OCI-LY1 (cell line): ENCODE data around the gene POLR2H.
A peak's percentile ranks its signal among the peaks of the same experiment; 100 is the strongest.

Experiments
- H2AFZ ChIP-seq: fragments of 200-600 bp; sonication (generic), shearing (Covaris generic); 2 replicates; pipeline ENCODE4 v1.6.0; 2014; ENCODE audit warnings: antibody characterized with exemption, mild to moderate bottlenecking, low read length
- H3F3A ChIP-seq: fragments of 200-600 bp; sonication (generic), shearing (Covaris generic); 2 replicates; pipeline ENCODE4 v1.6.0; 2014; ENCODE audit warnings: mild to moderate bottlenecking, antibody characterized with exemption, low read length, moderate library complexity; ENCODE audit not compliant: insufficient read depth
- H3K27ac ChIP-seq: fragments of 200-600 bp; sonication (generic); 2 replicates; pipeline ENCODE4 v1.5.1; 2014; ENCODE audit warnings: low read length, mixed run types, mild to moderate bottlenecking, low read depth; ENCODE audit not compliant: poor library complexity, severe bottlenecking
- H3K27me3 ChIP-seq: fragments of 200-600 bp; sonication (generic); 2 replicates; pipeline ENCODE4 v1.6.0; 2014; ENCODE audit warnings: antibody characterized with exemption, mild to moderate bottlenecking, low read length, moderate library complexity; ENCODE audit not compliant: insufficient read depth
- H3K36me3 ChIP-seq: fragments of 200-600 bp; sonication (generic); 2 replicates; pipeline ENCODE4 v1.6.1; 2014; ENCODE audit warnings: mild to moderate bottlenecking, antibody characterized with exemption, low read length, moderate library complexity, mixed read lengths; ENCODE audit not compliant: insufficient read depth
- H3K4me1 ChIP-seq: fragments of 200-600 bp; sonication (generic); 2 replicates; pipeline ENCODE4 v1.5.1; 2014; ENCODE audit warnings: mild to moderate bottlenecking, low read length, moderate library complexity; ENCODE audit not compliant: insufficient read depth, severe bottlenecking
- H3K4me2 ChIP-seq: fragments of 200-600 bp; sonication (generic), shearing (Covaris generic); 2 replicates; pipeline ENCODE4 v1.6.1; 2014; ENCODE audit warnings: low read length
- H3K4me3 ChIP-seq: fragments of 200-600 bp; sonication (generic); 2 replicates; pipeline ENCODE4 v1.5.1; 2014; ENCODE audit warnings: low read length, low read depth, mild to moderate bottlenecking, mixed read lengths; ENCODE audit not compliant: poor library complexity, severe bottlenecking
- H3K79me2 ChIP-seq: fragments of 200-600 bp; shearing (Covaris generic); 2 replicates; pipeline ENCODE4 v1.6.1; 2016; ENCODE audit warnings: mixed run types, low read length, mixed read lengths; ENCODE audit not compliant: insufficient read depth
- H3K9ac ChIP-seq: fragments of 200-600 bp; sonication (generic), shearing (Covaris generic); 2 replicates; pipeline ENCODE4 v1.6.1; 2014; ENCODE audit warnings: mild to moderate bottlenecking, low read length, mixed read lengths
- H3K9me2 ChIP-seq: fragments of 200-600 bp; sonication (generic), shearing (Covaris generic); 2 replicates; pipeline ENCODE4 v1.6.1; 2014; ENCODE audit warnings: low read depth, mild to moderate bottlenecking, low read length, mixed read lengths
- H3K9me3 ChIP-seq: fragments of 200-600 bp; shearing (Covaris generic); 2 replicates; pipeline ENCODE4 v1.6.1; 2014; ENCODE audit warnings: low read length, mixed read lengths
- H4K20me1 ChIP-seq: fragments of 200-600 bp; sonication (generic), shearing (Covaris generic); 2 replicates; pipeline ENCODE4 v1.6.0; 2016; ENCODE audit warnings: mild to moderate bottlenecking, low read length; ENCODE audit not compliant: insufficient read depth
- EZH2 ChIP-seq: fragments of 200-600 bp; sonication (generic), shearing (Covaris generic); IDR thresholded peaks from 2 replicates; pipeline ENCODE4 v1.8.0; 2017; ENCODE audit warnings: borderline replicate concordance, mixed run types, mild to moderate bottlenecking, antibody characterized with exemption, low read length, moderate library complexity, mixed read lengths
- TF ChIP-seq, protein P1 (sequence below): fragments of 200-600 bp; sonication (generic), shearing (Covaris generic); IDR thresholded peaks from 2 replicates; pipeline ENCODE4 v1.5.1; 2017; ENCODE audit warnings: mild to moderate bottlenecking, antibody characterized with exemption, low read length, moderate library complexity, mixed read lengths

POLR2H gene

DNA sequence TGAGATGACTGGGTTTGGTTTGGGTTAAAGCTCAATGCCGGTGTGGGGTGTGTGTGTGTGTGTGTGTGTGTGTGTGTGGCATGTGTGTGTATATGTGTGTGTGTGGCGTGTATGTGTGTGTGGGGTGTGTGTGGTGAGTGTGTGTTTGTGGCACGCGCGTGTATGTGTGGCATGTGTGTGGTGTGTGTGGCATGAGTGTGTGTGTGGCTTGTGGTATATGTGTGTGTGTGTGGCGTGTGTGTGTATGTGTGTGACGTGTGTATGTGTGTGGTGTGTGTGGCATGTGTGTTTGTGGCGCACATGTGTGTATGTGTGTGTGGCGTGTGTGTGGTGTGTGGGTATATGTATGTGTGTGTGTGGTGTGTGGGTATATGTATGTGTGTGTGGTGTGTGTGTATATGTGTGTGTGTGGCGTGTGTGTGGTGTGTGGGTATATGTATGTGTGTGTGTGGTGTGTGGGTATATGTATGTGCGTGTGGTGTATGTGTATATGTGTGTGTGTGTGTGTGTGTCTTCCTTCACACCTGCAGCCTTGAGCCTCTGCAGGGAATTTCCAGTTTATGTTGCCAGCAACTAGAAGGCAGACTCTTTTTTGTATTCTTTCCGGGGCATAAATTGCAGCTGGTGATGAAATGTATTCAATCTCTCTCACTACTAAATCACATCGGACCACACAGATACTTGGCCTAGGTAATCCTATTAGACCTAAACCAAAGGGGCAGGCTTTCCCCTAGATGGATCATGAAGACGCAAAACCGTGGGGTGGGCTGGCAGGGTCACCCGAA lies 53.1 kb downstream of the POLR2H start:
- no peaks in the 10 kb centered on the region for H3K9me2 ChIP-seq
- no peaks in the 10 kb centered on the region for H3K9me3 ChIP-seq

DNA sequence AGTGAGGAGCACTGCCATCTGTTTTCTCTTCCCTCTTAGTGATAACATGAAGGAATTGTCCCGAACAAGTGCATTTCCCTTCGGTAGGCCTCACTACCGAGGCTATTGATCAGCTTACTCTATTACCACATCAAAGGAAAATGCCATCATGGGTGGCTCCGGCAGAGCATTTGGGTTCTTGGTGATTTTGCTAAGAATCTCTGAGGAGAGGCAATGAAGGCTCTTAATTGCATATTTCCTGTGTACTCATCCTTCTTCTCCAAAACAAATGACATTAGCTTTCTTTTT lies 53.6 kb downstream of the POLR2H start:
- no peaks in the 10 kb centered on the region for H3K36me3 ChIP-seq
- no peak overlapping the region for H3K4me3 ChIP-seq
- H2AFZ ChIP-seq = no peak overlapping the region
- H3K9ac ChIP-seq = no peak overlapping the region
- TF ChIP-seq, protein P1, sequence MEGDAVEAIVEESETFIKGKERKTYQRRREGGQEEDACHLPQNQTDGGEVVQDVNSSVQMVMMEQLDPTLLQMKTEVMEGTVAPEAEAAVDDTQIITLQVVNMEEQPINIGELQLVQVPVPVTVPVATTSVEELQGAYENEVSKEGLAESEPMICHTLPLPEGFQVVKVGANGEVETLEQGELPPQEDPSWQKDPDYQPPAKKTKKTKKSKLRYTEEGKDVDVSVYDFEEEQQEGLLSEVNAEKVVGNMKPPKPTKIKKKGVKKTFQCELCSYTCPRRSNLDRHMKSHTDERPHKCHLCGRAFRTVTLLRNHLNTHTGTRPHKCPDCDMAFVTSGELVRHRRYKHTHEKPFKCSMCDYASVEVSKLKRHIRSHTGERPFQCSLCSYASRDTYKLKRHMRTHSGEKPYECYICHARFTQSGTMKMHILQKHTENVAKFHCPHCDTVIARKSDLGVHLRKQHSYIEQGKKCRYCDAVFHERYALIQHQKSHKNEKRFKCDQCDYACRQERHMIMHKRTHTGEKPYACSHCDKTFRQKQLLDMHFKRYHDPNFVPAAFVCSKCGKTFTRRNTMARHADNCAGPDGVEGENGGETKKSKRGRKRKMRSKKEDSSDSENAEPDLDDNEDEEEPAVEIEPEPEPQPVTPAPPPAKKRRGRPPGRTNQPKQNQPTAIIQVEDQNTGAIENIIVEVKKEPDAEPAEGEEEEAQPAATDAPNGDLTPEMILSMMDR = no peak
- TF ChIP-seq EZH2 = no peak
- H4K20me1 ChIP-seq = no peaks in the 10 kb centered on the region
- no peak overlapping the region for H3K4me2 ChIP-seq
- H3K9me2 ChIP-seq = no peaks in the 10 kb centered on the region
- no peaks in the 10 kb centered on the region for H3K79me2 ChIP-seq
- H3K4me1 ChIP-seq = no peaks in the 10 kb centered on the region
- no peaks in the 10 kb centered on the region for H3F3A ChIP-seq
- no peak overlapping the region for H3K27ac ChIP-seq
- H3K9me3 ChIP-seq = no peaks in the 10 kb centered on the region
- H3K27me3 ChIP-seq = peaks cover 9% of the 10 kb centered on the region; the same call in 1 of the 2 replicates

More for the DNA sequence above, 53.1 kb downstream of the POLR2H start:
- H3F3A ChIP-seq = no peaks in the 10 kb centered on the region
- no peak overlapping the region for H3K4me2 ChIP-seq
- H3K79me2 ChIP-seq = no peaks in the 10 kb centered on the region
- H3K27ac ChIP-seq = no peak overlapping the region
- no peaks in the 10 kb centered on the region for H4K20me1 ChIP-seq
- H3K27me3 ChIP-seq = peaks cover 9% of the 10 kb centered on the region; the same call in 1 of the 2 replicates
- no peak overlapping the region for H3K4me3 ChIP-seq
- no peaks in the 10 kb centered on the region for H3K36me3 ChIP-seq
- no peaks in the 10 kb centered on the region for H3K4me1 ChIP-seq
- no peak overlapping the region for H3K9ac ChIP-seq
- no peak for TF ChIP-seq EZH2
- TF ChIP-seq, protein P1 = no peak
- no peak overlapping the region for H2AFZ ChIP-seq

DNA sequence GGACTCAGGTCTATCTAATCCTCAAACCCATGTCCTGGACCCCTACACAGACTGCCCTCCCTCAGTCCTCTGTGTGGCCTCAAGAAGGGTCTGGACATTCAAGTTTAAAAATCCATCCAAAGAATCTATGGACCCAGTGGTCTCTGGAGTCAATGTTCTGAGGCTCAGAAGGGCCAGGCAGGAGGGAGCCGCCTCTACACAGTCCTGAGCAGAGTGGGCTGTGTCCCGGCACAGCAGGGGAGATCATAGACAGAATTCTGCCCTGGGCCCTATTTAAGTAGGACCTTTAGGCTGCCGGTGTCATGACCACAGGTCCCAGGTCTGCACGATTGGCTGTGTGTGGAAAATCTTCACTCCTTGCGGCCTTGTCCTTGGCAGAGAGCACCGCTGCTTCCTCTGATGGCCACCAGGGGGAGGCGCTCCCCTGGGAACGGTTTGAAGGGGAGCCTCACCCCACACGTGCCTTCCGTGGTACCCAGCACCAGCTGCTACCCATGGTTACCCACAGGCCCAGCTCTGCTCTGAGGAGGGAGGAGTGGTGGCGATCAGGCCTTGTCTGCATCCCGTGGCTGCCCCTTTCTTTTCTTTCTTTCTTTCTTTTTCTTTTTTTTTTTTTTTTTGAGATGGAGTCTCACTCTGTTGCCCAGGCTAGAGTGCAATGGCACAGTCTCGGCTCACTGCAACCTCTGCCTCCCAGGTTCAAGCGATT lies 56.3 kb downstream of the POLR2H start:
- Histone ChIP-seq H3F3A (no peaks in the 10 kb centered on the region), H3K9me3 (no peaks in the 10 kb centered on the region), H3K9me2 (no peaks in the 10 kb centered on the region), H3K4me3 (no peak overlapping the region), H4K20me1 (no peaks in the 10 kb centered on the region), H3K27me3 (peaks cover 6% of the 10 kb centered on the region; the same call in 1 of the 2 replicates), H3K79me2 (no peaks in the 10 kb centered on the region), H3K9ac (no peak overlapping the region), H3K27ac (no peak overlapping the region), H3K4me1 (no peaks in the 10 kb centered on the region), H3K36me3 (no peaks in the 10 kb centered on the region), H3K4me2 (no peak overlapping the region), H2AFZ (no peak overlapping the region)
- TF ChIP-seq, protein P1 = peak; percentile 98
- TF ChIP-seq EZH2 = no peak
